Activated T-helper 1 cell treated with anti-CD3 and anti-CD28 coated beads, Interleukin-12 subunit alpha, Interleukin-12 subunit beta, Interleukin-2, Interleukin-4 antibody, amounts not matched to agents 30 ng/mL and 10 ng/mL and 1 ng/mL, durations not matched to agents 14 hours and 24 hours and 36 hours (primary cell): ENCODE results near the gene FPR3. TPM values are rescaled to one million over a fixed set of nuclear protein-coding genes. Genes with fewer than 3 reads are reported as not detected.
"Not testable (repeated sequence)": the region's sequence is repeated elsewhere in the genome, so short reads cannot be mapped to it uniquely, and the experiment has no call there.

Source experiments
- DNase-seq: peaks from one replicate; pipeline ENCODE4 v3.0.0; 2021; ENCODE audit warnings: low spot score
- H3K27ac Mint-ChIP-seq: one replicate; pipeline ENCODE4 v1.8.0; 2021; ENCODE audit warnings: mild to moderate bottlenecking, mixed read lengths
- H3K27me3 Mint-ChIP-seq: one replicate; pipeline ENCODE4 v1.8.0; 2022; ENCODE audit warnings: mild to moderate bottlenecking, moderate library complexity, mixed read lengths; ENCODE audit not compliant: insufficient read depth
- H3K36me3 Mint-ChIP-seq: one replicate; pipeline ENCODE4 v1.8.0; 2021; ENCODE audit warnings: low read depth, mixed read lengths
- H3K4me1 Mint-ChIP-seq: one replicate; pipeline ENCODE4 v1.8.0; 2021; ENCODE audit warnings: low read depth, mixed read lengths
- H3K4me3 Mint-ChIP-seq: one replicate; pipeline ENCODE4 v1.8.0; 2021; ENCODE audit warnings: mild to moderate bottlenecking, moderate library complexity, mixed read lengths
- H3K9me3 Mint-ChIP-seq: one replicate; pipeline ENCODE4 v1.8.0; 2021; ENCODE audit warnings: mixed read lengths
- intact Hi-C: fragments of 100-400 bp; cut with micrococcal nuclease; formaldehyde crosslinking; loops from one replicate; pipeline ENCODE4 v1.15.1; 2024
- total RNA-seq: library from RNA; stranded (reverse); gene quantifications from 2 replicates; pipeline ENCODE4 v1.2.3, GENCODE V29; 2022

Gene FPR3
- total RNA-seq, 1 donor from 2014 or later = not detected

- Mint-ChIP-seq H3K36me3 (no peaks in the 10 kb centered on the region), H3K4me1 (no peaks in the 10 kb centered on the region), H3K4me3 (no peak overlapping the region), H3K27ac (no peak overlapping the region), H3K27me3 (no peaks in the 10 kb centered on the region), H3K9me3 (peaks cover 58% of the 10 kb centered on the region)
- intact Hi-C loops = no loop called here
- DNase-seq = no peak
These were observed 8.6 kb downstream of the FPR3 start for GRCh38 chr19:51803519-51803918.

DNA sequence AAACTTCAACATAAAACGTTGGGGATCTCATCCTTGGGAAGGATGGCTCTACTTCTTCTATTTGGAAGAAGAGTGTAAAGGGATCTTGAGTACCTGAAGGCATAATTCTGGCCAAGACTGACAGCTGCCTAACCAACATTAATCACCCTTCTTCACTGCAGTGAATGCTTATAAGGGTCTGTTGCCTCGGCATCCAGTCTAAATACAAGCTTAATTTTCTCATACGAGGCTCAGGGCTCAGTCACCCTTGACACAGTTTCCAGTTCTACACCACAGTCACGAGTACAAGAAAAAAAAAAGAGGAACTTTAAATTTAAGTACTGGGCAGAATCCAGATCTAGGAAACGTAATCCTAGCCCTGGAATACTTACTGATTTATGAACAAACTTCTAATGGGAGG lies 9.0 kb downstream of the FPR3 start:
- intact Hi-C loops = no loop called here
- no peak overlapping the region for H3K4me3 Mint-ChIP-seq
- no peaks in the 10 kb centered on the region for H3K36me3 Mint-ChIP-seq
- no peaks in the 10 kb centered on the region for H3K27me3 Mint-ChIP-seq
- H3K4me1 Mint-ChIP-seq = no peaks in the 10 kb centered on the region
- no peak overlapping the region for H3K27ac Mint-ChIP-seq
- DNase-seq = no peak
- H3K9me3 Mint-ChIP-seq = peaks cover 60% of the 10 kb centered on the region

GRCh38 chr19:51804789-51805188 lies 9.8 kb downstream of the FPR3 start:
- H3K4me1 Mint-ChIP-seq, intact Hi-C loops, H3K4me3 Mint-ChIP-seq, H3K27me3 Mint-ChIP-seq, DNase-seq, H3K27ac Mint-ChIP-seq, H3K36me3 Mint-ChIP-seq: not testable (repeated sequence)
- H3K9me3 Mint-ChIP-seq = peaks cover 62% of the 10 kb centered on the region

- H3K27ac Mint-ChIP-seq, DNase-seq, H3K27me3 Mint-ChIP-seq, intact Hi-C loops, H3K36me3 Mint-ChIP-seq, H3K4me3 Mint-ChIP-seq, H3K4me1 Mint-ChIP-seq: not testable (repeated sequence)
- peaks cover 63% of the 10 kb centered on the region for H3K9me3 Mint-ChIP-seq
These were observed 10.4 kb downstream of the FPR3 start for GRCh38 chr19:51805396-51805795.

- H3K4me1 Mint-ChIP-seq, H3K4me3 Mint-ChIP-seq, H3K36me3 Mint-ChIP-seq, H3K27me3 Mint-ChIP-seq, intact Hi-C loops, H3K27ac Mint-ChIP-seq, DNase-seq: not testable (repeated sequence)
- peaks cover 65% of the 10 kb centered on the region for H3K9me3 Mint-ChIP-seq
These were observed 11.6 kb downstream of the FPR3 start for GRCh38 chr19:51806571-51806970.

- DNase-seq = no peak
- no peaks in the 10 kb centered on the region for H3K4me1 Mint-ChIP-seq
- H3K9me3 Mint-ChIP-seq = peaks cover 65% of the 10 kb centered on the region
- H3K36me3 Mint-ChIP-seq = no peaks in the 10 kb centered on the region
- no peak overlapping the region for H3K4me3 Mint-ChIP-seq
- intact Hi-C loops = no loop called here
- no peaks in the 10 kb centered on the region for H3K27me3 Mint-ChIP-seq
- H3K27ac Mint-ChIP-seq = no peak overlapping the region
These were observed 12.2 kb downstream of the FPR3 start for GRCh38 chr19:51807111-51807701.

DNA sequence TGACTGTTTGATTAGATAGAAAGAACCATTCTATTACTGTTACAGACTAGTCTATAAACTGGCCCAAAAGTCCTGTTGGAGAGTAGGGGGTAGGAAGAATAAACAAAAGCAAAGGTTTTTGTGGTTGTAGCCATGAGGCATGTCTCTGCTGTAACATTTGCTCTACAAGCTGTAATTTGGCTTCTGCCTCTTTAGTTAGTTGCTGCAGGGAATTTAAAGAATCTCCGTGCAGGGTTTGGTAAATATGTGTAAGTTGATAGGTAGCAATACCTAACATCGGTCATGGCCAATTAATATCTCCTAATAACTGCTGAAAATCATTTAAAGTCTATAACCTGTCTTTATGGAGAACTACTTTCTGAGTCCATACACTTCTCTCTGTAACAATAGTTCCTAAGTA lies 13.0 kb downstream of the FPR3 start:
- H3K4me3 Mint-ChIP-seq = no peak overlapping the region
- H3K4me1 Mint-ChIP-seq = no peaks in the 10 kb centered on the region
- H3K27me3 Mint-ChIP-seq = no peaks in the 10 kb centered on the region
- no peak for DNase-seq
- H3K9me3 Mint-ChIP-seq = peaks cover 68% of the 10 kb centered on the region
- H3K36me3 Mint-ChIP-seq = no peaks in the 10 kb centered on the region
- intact Hi-C loops = no loop called here
- H3K27ac Mint-ChIP-seq = no peak overlapping the region

DNA sequence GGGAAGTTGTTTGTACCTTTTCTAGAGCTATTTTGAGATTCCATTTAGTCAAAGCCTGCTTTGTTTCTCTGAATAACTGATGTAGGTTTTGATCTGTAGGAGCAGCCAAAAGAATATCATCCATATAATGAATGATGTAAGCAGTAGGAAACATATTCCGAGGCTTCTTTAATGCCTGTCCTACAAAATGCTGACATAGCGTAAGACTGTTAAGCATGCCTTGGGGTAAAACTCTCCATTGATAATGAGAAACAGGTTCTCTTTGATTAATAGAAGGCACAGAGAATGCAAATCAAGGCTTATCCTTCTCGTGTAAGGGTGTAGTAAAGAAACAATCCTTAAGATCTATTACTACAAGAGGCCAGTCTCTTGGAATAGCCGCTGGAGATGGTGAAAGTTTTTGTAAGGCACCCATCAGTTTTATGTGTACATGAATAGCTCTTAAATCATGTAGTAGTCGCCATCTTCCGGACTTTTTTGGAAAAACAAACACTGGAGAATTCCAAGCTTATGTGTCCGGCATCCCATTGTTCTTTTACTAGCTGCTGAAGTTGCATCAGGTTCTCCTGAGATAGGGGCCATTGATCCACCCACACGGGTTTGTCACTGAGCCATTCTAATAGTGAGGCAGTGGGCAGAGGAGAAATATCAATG lies 13.5 kb downstream of the FPR3 start:
- peaks cover 65% of the 10 kb centered on the region for H3K9me3 Mint-ChIP-seq

GRCh38 chr19:51809787-51810186 lies 14.8 kb downstream of the FPR3 start:
- H3K4me3 Mint-ChIP-seq = no peak overlapping the region
- peaks cover 68% of the 10 kb centered on the region for H3K9me3 Mint-ChIP-seq
- DNase-seq = no peak
- no peaks in the 10 kb centered on the region for H3K36me3 Mint-ChIP-seq
- no peaks in the 10 kb centered on the region for H3K4me1 Mint-ChIP-seq
- H3K27me3 Mint-ChIP-seq = no peaks in the 10 kb centered on the region
- intact Hi-C loops = no loop called here
- H3K27ac Mint-ChIP-seq = no peak overlapping the region

More for the DNA sequence above, 13.5 kb downstream of the FPR3 start:
- Mint-ChIP-seq H3K36me3 (no peaks in the 10 kb centered on the region), H3K27ac (no peak overlapping the region), H3K4me3 (no peak overlapping the region), H3K4me1 (no peaks in the 10 kb centered on the region), H3K27me3 (no peaks in the 10 kb centered on the region)
- no peak for DNase-seq
- intact Hi-C loops = no loop called here

GRCh38 chr19:51810223-51810622 lies 15.3 kb downstream of the FPR3 start:
- Mint-ChIP-seq H3K27me3 (no peaks in the 10 kb centered on the region), H3K4me3 (no peak overlapping the region), H3K36me3 (no peaks in the 10 kb centered on the region), H3K9me3 (peaks cover 64% of the 10 kb centered on the region), H3K4me1 (no peaks in the 10 kb centered on the region), H3K27ac (no peak overlapping the region)
- DNase-seq = no peak
- intact Hi-C loops = no loop called here

GRCh38 chr19:51811344-51811743 lies 16.4 kb downstream of the FPR3 start:
- H3K9me3 Mint-ChIP-seq = peaks cover 56% of the 10 kb centered on the region
- H3K36me3 Mint-ChIP-seq = no peaks in the 10 kb centered on the region
- no peak for DNase-seq
- no peaks in the 10 kb centered on the region for H3K4me1 Mint-ChIP-seq
- H3K27me3 Mint-ChIP-seq = no peaks in the 10 kb centered on the region
- H3K4me3 Mint-ChIP-seq = no peak overlapping the region
- no peak overlapping the region for H3K27ac Mint-ChIP-seq
- intact Hi-C loops = no loop called here

DNA sequence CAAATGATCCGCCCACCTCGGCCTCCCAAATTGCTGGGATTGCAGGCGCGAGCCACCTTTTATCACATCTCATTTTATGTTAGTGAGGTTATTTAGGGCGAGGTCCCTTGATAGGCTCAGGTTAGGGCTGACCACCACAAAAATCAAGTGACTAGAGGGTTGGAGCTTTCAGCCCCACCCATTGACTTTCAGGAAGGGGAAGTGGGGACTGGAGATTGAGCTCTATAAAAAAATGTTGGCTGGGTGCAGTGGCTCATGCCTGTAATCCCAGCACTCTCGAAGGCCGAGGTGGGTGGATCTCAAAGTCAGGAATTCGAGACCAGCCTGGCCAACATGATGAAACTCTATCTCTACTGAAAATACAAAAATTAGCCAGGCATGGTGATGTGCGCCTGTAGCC lies 20.1 kb downstream of the FPR3 start:
- DNase-seq = no peak
- H3K4me3 Mint-ChIP-seq = no peak overlapping the region
- H3K4me1 Mint-ChIP-seq = no peaks in the 10 kb centered on the region
- no peaks in the 10 kb centered on the region for H3K27me3 Mint-ChIP-seq
- peaks cover 56% of the 10 kb centered on the region for H3K9me3 Mint-ChIP-seq
- intact Hi-C loops = no loop called here
- no peaks in the 10 kb centered on the region for H3K36me3 Mint-ChIP-seq
- H3K27ac Mint-ChIP-seq = no peak overlapping the region

DNA sequence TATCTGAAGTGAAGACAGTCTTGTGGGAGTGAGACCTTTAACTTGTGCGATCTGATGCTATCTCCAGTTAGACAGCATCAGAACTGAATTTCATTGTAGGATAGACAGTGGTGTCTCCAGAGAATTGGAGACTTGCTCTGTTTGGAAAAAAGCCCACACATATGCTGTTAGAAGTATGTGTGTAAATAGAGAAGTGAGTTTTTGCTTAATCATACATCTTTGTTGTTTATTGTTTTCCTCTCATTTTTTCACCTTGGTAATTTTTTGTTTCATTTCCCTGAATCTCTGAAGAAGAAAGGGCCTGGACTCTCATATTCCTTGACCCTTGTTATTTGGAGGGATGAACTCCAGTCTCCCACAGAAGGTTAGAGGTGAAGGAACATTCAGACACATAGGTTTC lies 21.8 kb downstream of the FPR3 start:
- Mint-ChIP-seq H3K4me1 (no peaks in the 10 kb centered on the region), H3K27me3 (no peaks in the 10 kb centered on the region), H3K36me3 (no peaks in the 10 kb centered on the region), H3K27ac (no peak overlapping the region), H3K9me3 (peaks cover 56% of the 10 kb centered on the region), H3K4me3 (no peak overlapping the region)
- intact Hi-C loops = no loop called here
- DNase-seq = no peak

DNA sequence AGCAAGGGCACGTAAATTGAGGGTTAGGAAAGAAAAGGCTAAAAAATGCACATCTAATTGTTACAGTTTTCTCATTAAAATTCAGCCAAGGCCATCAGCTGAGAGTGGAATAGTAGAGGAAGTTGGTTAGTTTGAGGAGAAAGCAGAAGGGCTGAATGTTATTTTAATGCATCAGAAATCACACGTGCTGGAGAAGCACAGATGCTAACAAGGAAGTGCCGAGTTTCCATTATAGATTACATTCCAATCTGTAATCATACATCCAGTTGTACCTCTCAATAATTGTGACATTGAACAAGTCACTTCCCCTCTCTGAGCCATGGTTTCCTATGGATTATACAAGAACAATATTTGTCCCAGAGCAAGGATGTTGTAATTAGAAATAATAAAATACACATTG lies 25.1 kb downstream of the FPR3 start:
- Mint-ChIP-seq H3K9me3 (peaks cover 69% of the 10 kb centered on the region), H3K4me1 (no peaks in the 10 kb centered on the region), H3K27ac (no peak overlapping the region), H3K4me3 (no peak overlapping the region), H3K27me3 (no peaks in the 10 kb centered on the region), H3K36me3 (no peaks in the 10 kb centered on the region)
- no peak for DNase-seq
- intact Hi-C loops = no loop called here
